ENCODE data around the gene DHRS3.
"Not testable (repeated sequence)": the region's sequence is repeated elsewhere in the genome, so short reads cannot be mapped to it uniquely, and the experiment has no call there.

Gene DHRS3

GRCh38 chr1:12580054-12580887 lies 37.7 kb downstream of the DHRS3 start:
- in situ Hi-C loops (cut with MboI; ENCODE audit: low sequenced_read_pairs) = no loop called here

- in situ Hi-C loops (cut with MboI; ENCODE audit: low sequenced_read_pairs) = no loop called here
These were observed 39.1 kb downstream of the DHRS3 start for GRCh38 chr1:12578860-12579422.

- in situ Hi-C loops (cut with MboI; ENCODE audit: low sequenced_read_pairs) = no loop called here
These were observed 41.0 kb downstream of the DHRS3 start for GRCh38 chr1:12577020-12577419.

- in situ Hi-C loops (cut with MboI; ENCODE audit: low sequenced_read_pairs) = no loop called here
These were observed 43.3 kb downstream of the DHRS3 start for GRCh38 chr1:12574757-12575139.

GRCh38 chr1:12573015-12573825 lies 44.8 kb downstream of the DHRS3 start:
- in situ Hi-C loops (cut with MboI; ENCODE audit: low sequenced_read_pairs) = no loop called here

- in situ Hi-C loops (cut with MboI; ENCODE audit: low sequenced_read_pairs) = no loop called here
These were observed 45.5 kb downstream of the DHRS3 start for GRCh38 chr1:12572522-12572921.

- in situ Hi-C loops (cut with MboI; ENCODE audit: low sequenced_read_pairs) = no loop called here
These were observed 47.7 kb downstream of the DHRS3 start for GRCh38 chr1:12570291-12570690.

GRCh38 chr1:12568009-12568767 lies 49.8 kb downstream of the DHRS3 start:
- in situ Hi-C loops (cut with MboI; ENCODE audit: low sequenced_read_pairs) = no loop called here

GRCh38 chr1:12567288-12567819 lies 50.7 kb downstream of the DHRS3 start:
- in situ Hi-C loops (cut with MboI; ENCODE audit: low sequenced_read_pairs) = no loop called here

GRCh38 chr1:12566484-12567287 lies 51.3 kb downstream of the DHRS3 start:
- in situ Hi-C loops (cut with MboI; ENCODE audit: low sequenced_read_pairs) = no loop called here

- in situ Hi-C loops (cut with MboI; ENCODE audit: low sequenced_read_pairs) = no loop called here
These were observed 52.1 kb downstream of the DHRS3 start for GRCh38 chr1:12565966-12566352.

GRCh38 chr1:12565094-12565965 lies 52.7 kb downstream of the DHRS3 start:
- in situ Hi-C loops (cut with MboI; ENCODE audit: low sequenced_read_pairs) = no loop called here

- in situ Hi-C loops (cut with MboI; ENCODE audit: low sequenced_read_pairs) = not testable (repeated sequence)
These were observed 53.8 kb downstream of the DHRS3 start for GRCh38 chr1:12564251-12564650.

- in situ Hi-C loops (cut with MboI; ENCODE audit: low sequenced_read_pairs) = no loop called here
These were observed 54.9 kb downstream of the DHRS3 start for GRCh38 chr1:12562955-12563576.

- in situ Hi-C loops (cut with MboI; ENCODE audit: low sequenced_read_pairs) = no loop called here
These were observed 56.9 kb downstream of the DHRS3 start for GRCh38 chr1:12561121-12561520.

- in situ Hi-C loops (cut with MboI; ENCODE audit: low sequenced_read_pairs) = no loop called here
These were observed 60.8 kb downstream of the DHRS3 start for GRCh38 chr1:12556957-12557935.

GRCh38 chr1:12556368-12556930 lies 61.6 kb downstream of the DHRS3 start:
- in situ Hi-C loops (cut with MboI; ENCODE audit: low sequenced_read_pairs) = no loop called here
